ENCODE measurements around the gene DUSP9.

GRCh38 chrX:153642051-153642654 is 4.8 kb upstream of the DUSP9 start:
- TF ChIP-seq POLR2A (IDR thresholded peaks at IDR 0.05) (no peak), CTCF (IDR thresholded peaks at IDR 0.05) (no peak)
